ENCODE results near the gene NECTIN2. TPM values are rescaled to one million over a fixed set of nuclear protein-coding genes. Genes with fewer than 3 reads are reported as not detected.

The NECTIN2 gene
- total RNA-seq, 1 donor from 2014 or later: 108 TPM

DNA sequence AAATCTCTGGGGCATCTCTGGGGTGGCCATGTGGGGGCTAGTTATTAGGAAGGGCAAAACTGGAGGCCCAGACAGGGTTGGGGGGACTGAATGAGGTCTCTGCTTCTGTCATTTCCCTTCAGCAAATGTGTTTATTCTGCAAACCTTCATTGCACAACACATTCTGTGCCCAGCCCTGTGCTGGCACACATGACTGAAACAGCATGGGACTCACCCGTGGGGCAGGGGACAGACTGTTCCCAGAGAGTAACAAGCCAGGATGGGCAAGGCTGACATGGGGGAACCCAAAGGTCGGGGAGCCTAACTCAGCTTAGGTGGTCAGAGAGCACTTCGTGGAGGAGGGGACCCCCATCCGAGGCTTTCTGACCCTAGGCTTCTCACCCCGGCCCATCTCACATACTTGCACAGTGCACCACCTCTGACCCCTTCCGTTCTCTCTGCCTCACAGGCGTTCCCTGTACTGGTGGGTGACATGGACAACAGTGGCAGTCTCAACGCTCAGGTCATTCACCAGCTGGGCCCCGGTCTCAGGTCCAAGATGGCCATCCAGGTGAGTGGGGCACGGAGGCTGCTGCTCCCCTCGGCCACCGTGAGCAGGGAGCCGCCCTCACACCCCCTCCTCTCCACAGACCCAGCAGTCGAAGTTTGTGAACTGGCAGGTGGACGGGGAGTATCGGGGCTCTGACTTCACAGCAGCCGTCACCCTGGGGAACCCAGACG, 47.4 kb downstream of the NECTIN2 start:
- no peak overlapping the region for H3K27ac ChIP-seq
- H3K4me3 ChIP-seq: no peak overlapping the region
- TF ChIP-seq, protein P1, sequence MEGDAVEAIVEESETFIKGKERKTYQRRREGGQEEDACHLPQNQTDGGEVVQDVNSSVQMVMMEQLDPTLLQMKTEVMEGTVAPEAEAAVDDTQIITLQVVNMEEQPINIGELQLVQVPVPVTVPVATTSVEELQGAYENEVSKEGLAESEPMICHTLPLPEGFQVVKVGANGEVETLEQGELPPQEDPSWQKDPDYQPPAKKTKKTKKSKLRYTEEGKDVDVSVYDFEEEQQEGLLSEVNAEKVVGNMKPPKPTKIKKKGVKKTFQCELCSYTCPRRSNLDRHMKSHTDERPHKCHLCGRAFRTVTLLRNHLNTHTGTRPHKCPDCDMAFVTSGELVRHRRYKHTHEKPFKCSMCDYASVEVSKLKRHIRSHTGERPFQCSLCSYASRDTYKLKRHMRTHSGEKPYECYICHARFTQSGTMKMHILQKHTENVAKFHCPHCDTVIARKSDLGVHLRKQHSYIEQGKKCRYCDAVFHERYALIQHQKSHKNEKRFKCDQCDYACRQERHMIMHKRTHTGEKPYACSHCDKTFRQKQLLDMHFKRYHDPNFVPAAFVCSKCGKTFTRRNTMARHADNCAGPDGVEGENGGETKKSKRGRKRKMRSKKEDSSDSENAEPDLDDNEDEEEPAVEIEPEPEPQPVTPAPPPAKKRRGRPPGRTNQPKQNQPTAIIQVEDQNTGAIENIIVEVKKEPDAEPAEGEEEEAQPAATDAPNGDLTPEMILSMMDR (IDR thresholded peaks at IDR 0.05): no peak
- ATAC-seq: no peak
- peaks cover 52% of the 10 kb centered on the region for H3K36me3 ChIP-seq
- no peak for DNase-seq
- no peaks in the 10 kb centered on the region for H3K27me3 ChIP-seq
- no peaks in the 10 kb centered on the region for H3K9me3 ChIP-seq
- peaks cover 17% of the 10 kb centered on the region for H3K4me1 ChIP-seq
- intact Hi-C loops (cut with DNase I): no loop called here

- intact Hi-C loops (cut with DNase I): no loop called here
- Histone ChIP-seq H3K4me1 (peaks cover 17% of the 10 kb centered on the region), H3K27me3 (no peaks in the 10 kb centered on the region), H3K36me3 (peaks cover 55% of the 10 kb centered on the region), H3K9me3 (no peaks in the 10 kb centered on the region), H3K4me3 (no peak overlapping the region), H3K27ac (no peak overlapping the region)
- DNase-seq (no peak), ATAC-seq (no peak)
- TF ChIP-seq, protein P1 (IDR thresholded peaks at IDR 0.05): no peak
Measured at GRCh38 chr19:44894052-44894400, 47.9 kb downstream of the NECTIN2 start.

DNA sequence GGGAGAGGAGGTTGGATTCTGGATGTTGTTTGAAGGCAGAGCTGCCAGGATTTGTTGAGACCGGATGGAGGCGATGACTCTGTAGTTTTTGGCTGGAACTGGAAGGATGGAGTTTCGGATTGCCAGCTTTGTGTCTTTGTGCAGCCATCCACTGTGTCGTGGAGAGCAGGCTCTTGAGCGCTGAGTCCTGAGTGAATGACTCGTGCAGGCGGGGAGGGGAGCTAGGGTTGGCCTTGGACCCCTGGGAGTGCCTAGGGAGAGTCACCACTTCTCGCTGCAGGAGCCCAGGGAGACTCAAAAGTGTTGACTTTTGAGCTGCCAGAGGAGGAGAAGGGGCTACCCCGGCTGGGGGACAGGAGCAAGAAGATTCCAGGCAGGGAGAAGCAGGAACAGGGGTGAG, 48.8 kb downstream of the NECTIN2 start:
- no peak for DNase-seq
- Histone ChIP-seq H3K4me3 (no peak overlapping the region), H3K4me1 (peaks cover 12% of the 10 kb centered on the region), H3K27ac (no peak overlapping the region), H3K36me3 (peaks cover 60% of the 10 kb centered on the region), H3K27me3 (no peaks in the 10 kb centered on the region), H3K9me3 (no peaks in the 10 kb centered on the region)
- ATAC-seq: no peak
- TF ChIP-seq, protein P1 (IDR thresholded peaks at IDR 0.05): no peak
- intact Hi-C loops (cut with DNase I): no loop called here

GRCh38 chr19:44897835-44898234, 51.7 kb downstream of the NECTIN2 start:
- H3K9me3 ChIP-seq: no peaks in the 10 kb centered on the region
- H3K4me1 ChIP-seq: no peaks in the 10 kb centered on the region
- H3K4me3 ChIP-seq: no peak overlapping the region
- H3K36me3 ChIP-seq: peaks cover 85% of the 10 kb centered on the region
- DNase-seq (no peak), ATAC-seq (no peak)
- TF ChIP-seq, protein P1 (IDR thresholded peaks at IDR 0.05): no peak
- intact Hi-C loops (cut with DNase I): no loop called here
- H3K27ac ChIP-seq: no peak overlapping the region
- H3K27me3 ChIP-seq: no peaks in the 10 kb centered on the region

DNA sequence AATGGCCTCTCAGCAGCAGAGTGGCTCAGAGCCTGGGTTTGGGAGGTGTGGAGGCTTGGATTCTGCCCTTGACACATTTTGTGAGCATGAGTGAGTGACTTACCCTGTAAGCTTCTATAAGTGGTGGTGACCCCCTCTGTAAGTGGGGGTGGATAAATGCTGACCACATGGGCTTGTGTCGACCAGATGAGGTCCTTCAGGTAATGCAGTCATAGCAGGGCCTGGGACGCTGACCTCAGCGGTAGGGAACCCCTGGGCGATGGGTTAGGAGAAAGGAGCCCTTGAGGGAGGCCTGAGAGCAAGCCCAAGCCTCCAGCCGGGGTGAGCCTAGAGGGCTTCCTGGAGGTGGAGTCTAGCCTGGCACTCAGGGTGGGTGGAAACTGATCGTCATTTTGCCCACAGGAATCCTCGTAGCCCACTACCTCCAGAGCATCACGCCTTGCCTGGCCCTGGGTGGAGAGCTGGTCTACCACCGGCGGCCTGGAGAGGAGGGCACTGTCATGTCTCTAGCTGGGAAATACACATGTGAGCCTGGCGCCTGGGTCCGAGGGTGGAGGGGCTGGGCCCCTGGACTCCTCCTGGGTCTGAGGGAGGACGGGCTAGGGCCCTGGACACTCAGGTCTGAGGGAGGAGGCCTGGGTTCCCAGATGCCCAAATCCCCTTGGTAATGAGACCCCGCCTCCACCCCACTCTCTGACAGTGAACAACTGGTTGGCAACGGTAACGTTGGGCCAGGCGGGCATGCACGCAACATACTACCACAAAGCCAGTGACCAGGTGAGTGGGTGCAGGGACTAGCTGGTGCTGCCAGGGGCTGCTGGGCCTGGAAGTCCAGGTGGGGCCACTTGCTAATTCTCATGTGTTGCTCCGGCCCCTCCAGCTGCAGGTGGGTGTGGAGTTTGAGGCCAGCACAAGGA, 54.5 kb downstream of the NECTIN2 start:
- ATAC-seq (no peak), DNase-seq (no peak)
- Histone ChIP-seq H3K4me3 (no peak overlapping the region), H3K4me1 (no peaks in the 10 kb centered on the region), H3K36me3 (peaks cover 62% of the 10 kb centered on the region), H3K27ac (no peak overlapping the region), H3K9me3 (no peaks in the 10 kb centered on the region), H3K27me3 (peaks cover 2% of the 10 kb centered on the region)
- TF ChIP-seq, protein P1 (IDR thresholded peaks at IDR 0.05): no peak
- intact Hi-C loops (cut with DNase I): loop anchor here (10.0 kb wide), 1 partner anchor 54 kb away; the partner anchor contains the start of gene CLPTM1
